ENCODE data around the gene LRRC61.

DNA sequence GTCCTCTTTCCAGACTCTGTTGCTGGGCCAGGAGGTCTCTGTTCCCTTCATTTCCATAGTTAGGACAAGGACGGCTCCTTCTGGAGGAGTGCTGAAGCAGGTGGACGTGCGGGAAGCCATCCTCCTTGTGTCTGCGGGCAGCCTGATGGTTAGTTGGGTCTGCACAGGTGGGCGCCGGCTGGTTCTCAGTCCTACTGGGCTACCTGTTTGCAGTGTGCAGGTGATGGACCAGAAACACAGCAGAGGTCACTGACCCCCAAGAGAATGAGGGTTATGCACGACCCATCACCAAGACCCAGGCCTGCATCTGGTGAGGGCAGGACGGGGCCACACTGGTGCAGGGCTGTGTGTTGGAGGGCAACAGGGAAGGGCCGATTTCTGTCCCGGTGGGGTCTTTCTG, 10.5 kb downstream of the LRRC61 start:
- TF ChIP-seq, protein P1, sequence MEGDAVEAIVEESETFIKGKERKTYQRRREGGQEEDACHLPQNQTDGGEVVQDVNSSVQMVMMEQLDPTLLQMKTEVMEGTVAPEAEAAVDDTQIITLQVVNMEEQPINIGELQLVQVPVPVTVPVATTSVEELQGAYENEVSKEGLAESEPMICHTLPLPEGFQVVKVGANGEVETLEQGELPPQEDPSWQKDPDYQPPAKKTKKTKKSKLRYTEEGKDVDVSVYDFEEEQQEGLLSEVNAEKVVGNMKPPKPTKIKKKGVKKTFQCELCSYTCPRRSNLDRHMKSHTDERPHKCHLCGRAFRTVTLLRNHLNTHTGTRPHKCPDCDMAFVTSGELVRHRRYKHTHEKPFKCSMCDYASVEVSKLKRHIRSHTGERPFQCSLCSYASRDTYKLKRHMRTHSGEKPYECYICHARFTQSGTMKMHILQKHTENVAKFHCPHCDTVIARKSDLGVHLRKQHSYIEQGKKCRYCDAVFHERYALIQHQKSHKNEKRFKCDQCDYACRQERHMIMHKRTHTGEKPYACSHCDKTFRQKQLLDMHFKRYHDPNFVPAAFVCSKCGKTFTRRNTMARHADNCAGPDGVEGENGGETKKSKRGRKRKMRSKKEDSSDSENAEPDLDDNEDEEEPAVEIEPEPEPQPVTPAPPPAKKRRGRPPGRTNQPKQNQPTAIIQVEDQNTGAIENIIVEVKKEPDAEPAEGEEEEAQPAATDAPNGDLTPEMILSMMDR (IDR thresholded peaks at IDR 0.05): no peak
- TF ChIP-seq POLR2A (IDR thresholded peaks at IDR 0.05): no peak
